Karpas-422 (cell line): ENCODE results near the gene NHEJ1. TPM values are rescaled to one million over a fixed set of nuclear protein-coding genes. Genes with fewer than 3 reads are reported as not detected.

Experiments used
- DNase-seq: peaks from one replicate; pipeline ENCODE4 v3.0.0-alpha.2; 2015
- H2AFZ ChIP-seq: fragments of 200-600 bp; sonication (generic); 2 replicates; pipeline ENCODE4 v1.6.1; 2014; ENCODE audit warnings: antibody characterized with exemption, low read length, mixed read lengths
- H3K27ac ChIP-seq: fragments of 200-600 bp; sonication (generic); 2 replicates; pipeline ENCODE4 v1.5.1; 2014; ENCODE audit warnings: mild to moderate bottlenecking, low read length, moderate library complexity
- H3K27me3 ChIP-seq: fragments of 200-600 bp; sonication (generic); 2 replicates; pipeline ENCODE4 v1.6.1; 2014; ENCODE audit warnings: low read length, mixed read lengths
- H3K36me3 ChIP-seq: fragments of 200-600 bp; sonication (generic); 2 replicates; pipeline ENCODE4 v1.6.1; 2014; ENCODE audit warnings: low read length, mixed read lengths; ENCODE audit not compliant: insufficient read depth
- H3K4me1 ChIP-seq: fragments of 200-600 bp; sonication (generic); 2 replicates; pipeline ENCODE4 v1.6.1; 2014; ENCODE audit warnings: mild to moderate bottlenecking, low read length, mixed read lengths
- H3K4me2 ChIP-seq: fragments of 200-600 bp; sonication (generic); 2 replicates; pipeline ENCODE4 v1.6.1; 2014; ENCODE audit warnings: low read length, low read depth, mild to moderate bottlenecking; ENCODE audit not compliant: poor library complexity, severe bottlenecking
- H3K4me3 ChIP-seq: fragments of 200-600 bp; sonication (generic); 2 replicates; pipeline ENCODE4 v1.5.1; 2014; ENCODE audit warnings: mild to moderate bottlenecking, antibody characterized with exemption, low read length, mixed read lengths
- H3K79me2 ChIP-seq: fragments of 200-600 bp; sonication (generic); 2 replicates; pipeline ENCODE4 v1.6.1; 2014; ENCODE audit warnings: mild to moderate bottlenecking, low read length, mixed read lengths
- H3K9ac ChIP-seq: fragments of 200-600 bp; sonication (generic); 2 replicates; pipeline ENCODE4 v1.6.0; 2014; ENCODE audit warnings: low read length
- H3K9me2 ChIP-seq: fragments of 200-600 bp; sonication (generic), shearing (Covaris generic); replicated peaks from 2 replicates; pipeline ENCODE4 v1.6.0; 2014; ENCODE audit warnings: mild to moderate bottlenecking, low read length, moderate library complexity; ENCODE audit not compliant: insufficient read depth
- H3K9me3 ChIP-seq: fragments of 300-700, 200-600 bp; sonication (generic); 2 replicates; pipeline ENCODE4 v1.6.1; 2014; ENCODE audit warnings: low read length, mixed read lengths
- H4K20me1 ChIP-seq: fragments of 200-600 bp; sonication (generic); 2 replicates; pipeline ENCODE4 v1.6.1; 2014; ENCODE audit warnings: mild to moderate bottlenecking, antibody characterized with exemption, low read length, low read depth; ENCODE audit not compliant: insufficient read depth
- total RNA-seq: library from RNA; depleted of rRNA; stranded (reverse); fragments of >200 nt; shearing (Covaris generic); gene quantifications from 2 replicates; pipeline ENCODE4 v1.2.3, GENCODE V29; 2014; ENCODE audit warnings: low replicate concordance

NHEJ1 gene
- total RNA-seq, 1 experiment from 2014 or later: 21.5 TPM

- Histone ChIP-seq H3K27ac (no peak overlapping the region), H3K27me3 (no peaks in the 10 kb centered on the region), H2AFZ (no peak overlapping the region), H3K36me3 (no peaks in the 10 kb centered on the region), H3K4me3 (no peak overlapping the region), H3K4me2 (no peak overlapping the region), H3K9ac (no peak overlapping the region), H3K79me2 (no peaks in the 10 kb centered on the region), H3K9me3 (no peaks in the 10 kb centered on the region), H3K9me2 (no peaks in the 10 kb centered on the region), H4K20me1 (no peaks in the 10 kb centered on the region), H3K4me1 (no peaks in the 10 kb centered on the region)
- DNase-seq: no peak
These were observed 104.3 kb downstream of the NHEJ1 start for GRCh38 chr2:219056176-219056895.

- Histone ChIP-seq H3K27ac (no peak overlapping the region), H3K9me3 (no peaks in the 10 kb centered on the region), H3K4me2 (no peak overlapping the region), H3K36me3 (no peaks in the 10 kb centered on the region), H3K9ac (no peak overlapping the region), H2AFZ (no peak overlapping the region), H4K20me1 (0 out of 2 replicates have a peak, but pooled peaks cover 5% of the 10 kb centered on the region), H3K79me2 (no peaks in the 10 kb centered on the region), H3K9me2 (no peaks in the 10 kb centered on the region), H3K4me1 (no peaks in the 10 kb centered on the region), H3K27me3 (no peaks in the 10 kb centered on the region), H3K4me3 (no peak overlapping the region)
- no peak for DNase-seq
These were observed 105.4 kb downstream of the NHEJ1 start for GRCh38 chr2:219054956-219055903.

GRCh38 chr2:219049282-219049681 is 111.3 kb downstream of the NHEJ1 start:
- H3K79me2 ChIP-seq: no peaks in the 10 kb centered on the region
- no peaks in the 10 kb centered on the region for H3K27me3 ChIP-seq

GRCh38 chr2:219045937-219046550 is 114.6 kb downstream of the NHEJ1 start:
- no peaks in the 10 kb centered on the region for H3K79me2 ChIP-seq
- H4K20me1 ChIP-seq: 0 out of 2 replicates have a peak, but pooled peaks cover 3% of the 10 kb centered on the region
- no peaks in the 10 kb centered on the region for H3K9me2 ChIP-seq
- no peak overlapping the region for H3K4me2 ChIP-seq
- H3K9ac ChIP-seq: no peak overlapping the region
- H3K27ac ChIP-seq: no peak overlapping the region
- no peaks in the 10 kb centered on the region for H3K4me1 ChIP-seq
- no peaks in the 10 kb centered on the region for H3K27me3 ChIP-seq
- peak; percentile 69 for DNase-seq
- H2AFZ ChIP-seq: no peak overlapping the region
- H3K4me3 ChIP-seq: no peak overlapping the region
- no peaks in the 10 kb centered on the region for H3K9me3 ChIP-seq
- H3K36me3 ChIP-seq: no peaks in the 10 kb centered on the region

More at GRCh38 chr2:219049282-219049681, 111.3 kb downstream of the NHEJ1 start:
- H3K9me3 ChIP-seq: no peaks in the 10 kb centered on the region
- no peak for DNase-seq
- no peaks in the 10 kb centered on the region for H3K9me2 ChIP-seq
- H2AFZ ChIP-seq: no peak overlapping the region
- no peak overlapping the region for H3K4me2 ChIP-seq
- 0 out of 2 replicates have a peak, but pooled peaks cover 5% of the 10 kb centered on the region for H4K20me1 ChIP-seq
- H3K36me3 ChIP-seq: no peaks in the 10 kb centered on the region
- H3K9ac ChIP-seq: no peak overlapping the region
- H3K4me3 ChIP-seq: no peak overlapping the region
- no peak overlapping the region for H3K27ac ChIP-seq
- H3K4me1 ChIP-seq: no peaks in the 10 kb centered on the region

- H3K79me2 ChIP-seq: no peaks in the 10 kb centered on the region
- H2AFZ ChIP-seq: no peak overlapping the region
- H3K9me2 ChIP-seq: no peaks in the 10 kb centered on the region
- H3K9ac ChIP-seq: no peak overlapping the region
- H3K36me3 ChIP-seq: no peaks in the 10 kb centered on the region
- DNase-seq: no peak
- no peak overlapping the region for H3K4me3 ChIP-seq
- H3K4me1 ChIP-seq: no peaks in the 10 kb centered on the region
- H3K27ac ChIP-seq: no peak overlapping the region
- H3K9me3 ChIP-seq: no peaks in the 10 kb centered on the region
- H3K4me2 ChIP-seq: no peak overlapping the region
- no peaks in the 10 kb centered on the region for H3K27me3 ChIP-seq
- H4K20me1 ChIP-seq: no peaks in the 10 kb centered on the region
These were observed 117.9 kb downstream of the NHEJ1 start for GRCh38 chr2:219042750-219043149.

- Histone ChIP-seq H3K9me3 (no peaks in the 10 kb centered on the region), H3K4me3 (no peak overlapping the region), H3K9ac (no peak overlapping the region), H3K9me2 (no peaks in the 10 kb centered on the region), H4K20me1 (no peaks in the 10 kb centered on the region), H3K4me1 (no peaks in the 10 kb centered on the region), H3K27me3 (no peaks in the 10 kb centered on the region), H3K27ac (no peak overlapping the region), H3K4me2 (no peak overlapping the region), H3K79me2 (no peaks in the 10 kb centered on the region), H2AFZ (no peak overlapping the region), H3K36me3 (no peaks in the 10 kb centered on the region)
- no peak for DNase-seq
These were observed 118.5 kb downstream of the NHEJ1 start for GRCh38 chr2:219042157-219042556.

GRCh38 chr2:219041252-219041651 is 119.4 kb downstream of the NHEJ1 start, which contains the start of gene CFAP65:
Gene CFAP65 (minus strand): TSS chr2:219041516. CDS start chr2:219039048, 2,468 bp downstream.
- Histone ChIP-seq H3K36me3 (no peaks in the 10 kb centered on the region), H3K27ac (no peak within 1 kb of the TSS), H3K4me1 (no peaks in the 10 kb centered on the region), H3K27me3 (no peaks in the 10 kb centered on the region), H2AFZ (no peak within 1 kb of the TSS), H3K9me3 (no peaks in the 10 kb centered on the region), H4K20me1 (no peaks in the 10 kb centered on the region), H3K4me3 (no peak within 1 kb of the TSS), H3K9me2 (no peaks in the 10 kb centered on the region), H3K4me2 (no peak within 1 kb of the TSS), H3K9ac (no peak within 1 kb of the TSS), H3K79me2 (no peaks in the 10 kb centered on the region)
- no peak for DNase-seq

GRCh38 chr2:219038600-219038999 is 122.0 kb downstream of the NHEJ1 start:
- H3K9ac ChIP-seq: no peak overlapping the region
- H3K4me3 ChIP-seq: no peak overlapping the region
- no peak overlapping the region for H2AFZ ChIP-seq
- no peaks in the 10 kb centered on the region for H3K9me3 ChIP-seq
- no peaks in the 10 kb centered on the region for H3K27me3 ChIP-seq
- H3K27ac ChIP-seq: no peak overlapping the region
- H3K4me2 ChIP-seq: no peak overlapping the region
- DNase-seq: no peak
- H4K20me1 ChIP-seq: no peaks in the 10 kb centered on the region
- no peaks in the 10 kb centered on the region for H3K79me2 ChIP-seq
- no peaks in the 10 kb centered on the region for H3K9me2 ChIP-seq
- H3K36me3 ChIP-seq: no peaks in the 10 kb centered on the region
- no peaks in the 10 kb centered on the region for H3K4me1 ChIP-seq
